Measurements from ENCODE around the gene LIAS.
"Not testable (repeated sequence)": the region's sequence is repeated elsewhere in the genome, so short reads cannot be mapped to it uniquely, and the experiment has no call there.

DNA sequence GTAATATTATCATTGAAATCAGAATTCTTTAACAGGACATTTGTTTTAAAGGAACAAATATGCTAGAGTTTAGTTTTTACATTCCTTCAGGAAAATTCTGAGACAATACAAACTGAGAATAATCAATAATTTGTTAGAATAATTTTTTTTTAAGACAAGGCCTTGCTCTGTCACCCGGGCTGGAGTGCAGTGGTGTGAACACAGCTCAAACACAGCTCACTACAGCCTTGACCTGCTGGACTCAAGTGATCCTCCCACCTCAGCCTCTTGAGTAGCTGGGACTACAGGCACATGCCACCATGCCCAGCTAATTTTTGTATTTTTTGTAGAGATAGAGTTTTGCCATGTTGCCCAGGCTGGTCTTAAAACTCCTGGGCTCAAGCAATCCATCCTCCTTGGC, 33.6 kb upstream of the LIAS start:
- TF ChIP-seq, protein P1, sequence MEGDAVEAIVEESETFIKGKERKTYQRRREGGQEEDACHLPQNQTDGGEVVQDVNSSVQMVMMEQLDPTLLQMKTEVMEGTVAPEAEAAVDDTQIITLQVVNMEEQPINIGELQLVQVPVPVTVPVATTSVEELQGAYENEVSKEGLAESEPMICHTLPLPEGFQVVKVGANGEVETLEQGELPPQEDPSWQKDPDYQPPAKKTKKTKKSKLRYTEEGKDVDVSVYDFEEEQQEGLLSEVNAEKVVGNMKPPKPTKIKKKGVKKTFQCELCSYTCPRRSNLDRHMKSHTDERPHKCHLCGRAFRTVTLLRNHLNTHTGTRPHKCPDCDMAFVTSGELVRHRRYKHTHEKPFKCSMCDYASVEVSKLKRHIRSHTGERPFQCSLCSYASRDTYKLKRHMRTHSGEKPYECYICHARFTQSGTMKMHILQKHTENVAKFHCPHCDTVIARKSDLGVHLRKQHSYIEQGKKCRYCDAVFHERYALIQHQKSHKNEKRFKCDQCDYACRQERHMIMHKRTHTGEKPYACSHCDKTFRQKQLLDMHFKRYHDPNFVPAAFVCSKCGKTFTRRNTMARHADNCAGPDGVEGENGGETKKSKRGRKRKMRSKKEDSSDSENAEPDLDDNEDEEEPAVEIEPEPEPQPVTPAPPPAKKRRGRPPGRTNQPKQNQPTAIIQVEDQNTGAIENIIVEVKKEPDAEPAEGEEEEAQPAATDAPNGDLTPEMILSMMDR (conservative IDR thresholded peaks at IDR 0.05; ENCODE audit: low read length) = not testable (repeated sequence)
- not testable (repeated sequence) for TF ChIP-seq EZH2phosphoT487 (IDR thresholded peaks at IDR 0.05; ENCODE audit: borderline replicate concordance)
